Endodermal cell (in vitro differentiated cells): ENCODE measurements around the gene LEMD3. TPM values are rescaled to one million over a fixed set of nuclear protein-coding genes. Genes with fewer than 3 reads are reported as not detected.

Experiments used
- DNase-seq: peaks from one replicate; pipeline ENCODE4 v3.0.0-alpha.2; 2017
- H3K27ac ChIP-seq: 2 replicates; pipeline ENCODE4 v1.5.1; 2013; ENCODE audit warnings: mild to moderate bottlenecking, low read depth, low read length, moderate library complexity
- H3K27me3 ChIP-seq: 2 replicates; pipeline ENCODE4 v1.6.1; 2013; ENCODE audit warnings: mild to moderate bottlenecking, low read length, moderate library complexity; ENCODE audit not compliant: insufficient read depth, control insufficient read depth, poor library complexity, severe bottlenecking
- H3K36me3 ChIP-seq: 2 replicates; pipeline ENCODE4 v1.7.0; 2013; ENCODE audit warnings: mild to moderate bottlenecking, low read length, moderate library complexity; ENCODE audit not compliant: control insufficient read depth, insufficient read depth
- H3K4me1 ChIP-seq: one replicate; pipeline ENCODE4 v1.7.0; 2013; ENCODE audit warnings: low read length; ENCODE audit not compliant: control insufficient read depth, insufficient read depth
- H3K4me3 ChIP-seq: 2 replicates; pipeline ENCODE4 v1.5.1; 2013; ENCODE audit warnings: mild to moderate bottlenecking, low read length, moderate library complexity
- H3K9ac ChIP-seq: 2 replicates; pipeline ENCODE4 v1.6.1; 2013; ENCODE audit warnings: mild to moderate bottlenecking, low read length, moderate library complexity; ENCODE audit not compliant: poor library complexity, severe bottlenecking; ENCODE audit errors: extremely low read depth
- H3K9me3 ChIP-seq: 2 replicates; pipeline ENCODE4 v1.6.1; 2013; ENCODE audit warnings: mild to moderate bottlenecking, low read length, moderate library complexity; ENCODE audit not compliant: control insufficient read depth
- H3K27ac Mint-ChIP-seq: 2 replicates; pipeline ENCODE4 v1.8.0; 2020; ENCODE audit warnings: mixed read lengths
- H3K27me3 Mint-ChIP-seq: 2 replicates; pipeline ENCODE4 v1.8.0; 2021; ENCODE audit warnings: mild to moderate bottlenecking, mixed read lengths; ENCODE audit not compliant: insufficient read depth
- H3K36me3 Mint-ChIP-seq: 2 replicates; pipeline ENCODE4 v1.8.0; 2020; ENCODE audit warnings: low read depth, mixed read lengths
- H3K4me1 Mint-ChIP-seq: 2 replicates; pipeline ENCODE4 v1.8.0; 2020; ENCODE audit warnings: mixed read lengths
- H3K4me3 Mint-ChIP-seq: 2 replicates; pipeline ENCODE4 v1.8.0; 2020; ENCODE audit warnings: mild to moderate bottlenecking, moderate library complexity, mixed read lengths
- H3K9me3 Mint-ChIP-seq: 2 replicates; pipeline ENCODE4 v1.8.0; 2020; ENCODE audit warnings: mild to moderate bottlenecking, mixed read lengths
- WGBS, 2 experiments: methylation state at CpG; one replicate each; pipeline versions ENCODE4 v1.1.5 to v1.1.7; 2013; ENCODE audit warnings: missing lambda C conversion rate in 2 of 2, mixed read lengths in 1 of 2; ENCODE audit not compliant: insufficient coverage in 1 of 2, insufficient read length in 1 of 2; 5-methylcytosine and 5-hydroxymethylcytosine counted together
- total RNA-seq, 2 donors: library from RNA; stranded (reverse); fragmentation: NEBNext Ultra II Directional in 1 of 2; extraction: Animal tissue kit (Norgen Biotek cat#: 25700) in 1 of 2; gene quantifications; 2 replicates in 1 of 2; 3 replicates in 1 of 2; pipeline ENCODE4 v1.2.1, GENCODE V29; 2021
- TF ChIP-seq, protein P1 (sequence below): fragments of 200-600 bp; sonication (generic); conservative IDR thresholded peaks from 2 replicates; pipeline ENCODE4 v1.5.0; 2021; ENCODE audit warnings: antibody characterized with exemption, mild to moderate bottlenecking

Gene LEMD3
- total RNA-seq, 2 donors from 2014 or later: 35.8 to 37.3 TPM

DNA sequence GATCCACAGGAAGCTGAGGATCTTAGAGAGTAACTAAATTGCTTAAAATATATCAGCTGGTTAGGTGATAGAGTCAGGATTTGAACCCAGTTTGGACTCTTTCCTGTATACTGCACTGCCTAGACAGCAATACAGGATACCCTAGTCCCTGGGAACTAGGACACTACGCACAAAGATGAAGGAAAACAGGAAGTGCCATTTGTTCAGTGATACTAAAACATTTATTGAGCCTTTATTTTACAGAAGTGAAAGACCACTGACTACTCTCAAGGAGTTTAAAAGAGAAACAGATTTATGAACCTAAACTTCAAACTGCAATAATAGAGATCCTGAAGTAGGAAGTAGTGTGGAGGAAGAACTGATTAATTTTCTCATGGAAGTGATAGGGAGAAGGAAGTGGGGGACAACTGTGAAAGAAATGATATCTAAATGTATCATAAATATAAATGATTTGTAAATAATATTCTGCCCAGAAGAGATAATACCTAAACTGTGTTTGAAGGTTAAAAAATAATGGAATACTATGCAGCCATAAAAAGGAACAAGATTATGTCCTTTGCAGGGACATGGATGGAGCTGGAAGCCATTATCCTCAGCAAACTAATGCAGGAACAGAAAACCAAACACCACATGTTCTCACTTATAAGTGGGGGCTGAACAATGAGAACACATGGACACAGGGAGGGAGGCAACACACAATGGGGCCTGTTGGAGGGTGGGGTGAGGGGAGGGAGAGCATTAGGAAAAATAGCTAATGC is 127.3 kb downstream of the LEMD3 start:
- no peaks in the 10 kb centered on the region for H3K36me3 ChIP-seq
- Mint-ChIP-seq H3K4me3 (no peak overlapping the region), H3K4me1 (no peaks in the 10 kb centered on the region), H3K36me3 (no peaks in the 10 kb centered on the region), H3K9me3 (no peaks in the 10 kb centered on the region), H3K27ac (no peak overlapping the region), H3K27me3 (peaks cover 2% of the 10 kb centered on the region)
- DNase-seq: no peak
- no peaks in the 10 kb centered on the region for H3K27me3 ChIP-seq
- H3K4me1 ChIP-seq: no peaks in the 10 kb centered on the region
- no peak overlapping the region for H3K4me3 ChIP-seq
- H3K27ac ChIP-seq: no peak overlapping the region
- WGBS, 2 experiments: 94 to 100% methylated on average over 1 of the region's 1 CpG
- H3K9me3 ChIP-seq: no peaks in the 10 kb centered on the region
- no peak overlapping the region for H3K9ac ChIP-seq
- TF ChIP-seq, protein P1, sequence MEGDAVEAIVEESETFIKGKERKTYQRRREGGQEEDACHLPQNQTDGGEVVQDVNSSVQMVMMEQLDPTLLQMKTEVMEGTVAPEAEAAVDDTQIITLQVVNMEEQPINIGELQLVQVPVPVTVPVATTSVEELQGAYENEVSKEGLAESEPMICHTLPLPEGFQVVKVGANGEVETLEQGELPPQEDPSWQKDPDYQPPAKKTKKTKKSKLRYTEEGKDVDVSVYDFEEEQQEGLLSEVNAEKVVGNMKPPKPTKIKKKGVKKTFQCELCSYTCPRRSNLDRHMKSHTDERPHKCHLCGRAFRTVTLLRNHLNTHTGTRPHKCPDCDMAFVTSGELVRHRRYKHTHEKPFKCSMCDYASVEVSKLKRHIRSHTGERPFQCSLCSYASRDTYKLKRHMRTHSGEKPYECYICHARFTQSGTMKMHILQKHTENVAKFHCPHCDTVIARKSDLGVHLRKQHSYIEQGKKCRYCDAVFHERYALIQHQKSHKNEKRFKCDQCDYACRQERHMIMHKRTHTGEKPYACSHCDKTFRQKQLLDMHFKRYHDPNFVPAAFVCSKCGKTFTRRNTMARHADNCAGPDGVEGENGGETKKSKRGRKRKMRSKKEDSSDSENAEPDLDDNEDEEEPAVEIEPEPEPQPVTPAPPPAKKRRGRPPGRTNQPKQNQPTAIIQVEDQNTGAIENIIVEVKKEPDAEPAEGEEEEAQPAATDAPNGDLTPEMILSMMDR: no peak

Other genes with a start within 250 kb of the LEMD3 start
- not detected for gene WIF1, start 48.3 kb upstream of the LEMD3 start, total RNA-seq
- gene MSRB3, start 109.1 kb downstream of the LEMD3 start, total RNA-seq: 1 to 10 TPM; 1.2 to 2.1 TPM